Colonic mucosa (tissue), 4 donors: ENCODE data around the gene DGKZ. TPM values are rescaled to one million over a fixed set of nuclear protein-coding genes. Genes with fewer than 3 reads are reported as not detected.

ENCODE experiments used
- DNase-seq: peaks from one replicate; pipeline ENCODE4 v3.0.0-alpha.2; 2020
- H3K27ac ChIP-seq: fragments of 200-600 bp; one replicate; pipeline ENCODE4 v1.8.0; 2021
- H3K27me3 ChIP-seq: fragments of 200-600 bp; one replicate; pipeline ENCODE4 v1.8.0; 2021
- H3K36me3 ChIP-seq: fragments of 200-600 bp; one replicate; pipeline ENCODE4 v1.8.0; 2021
- H3K4me1 ChIP-seq: fragments of 200-600 bp; one replicate; pipeline ENCODE4 v1.8.0; 2021; ENCODE audit warnings: mild to moderate bottlenecking
- H3K4me3 ChIP-seq: fragments of 200-600 bp; one replicate; pipeline ENCODE4 v1.8.0; 2021
- H3K9ac ChIP-seq, 2 donors: one replicate each; pipeline ENCODE4 v1.7.0; 2013; ENCODE audit warnings: control low read depth in 2 of 2, low read depth in 2 of 2, low read length in 2 of 2
- H3K9me3 ChIP-seq: fragments of 200-600 bp; one replicate; pipeline ENCODE4 v1.8.0; 2021
- CTCF ChIP-seq: fragments of 200-600 bp; IDR thresholded peaks from one replicate; pipeline ENCODE4 v1.8.0; 2022; ENCODE audit warnings: antibody characterized with exemption, mild to moderate bottlenecking
- intact Hi-C: fragments of 100-400 bp; cut with DNase I; formaldehyde crosslinking; loops from one replicate; pipeline ENCODE4 v1.14.1; 2022
- total RNA-seq, 2 donors: library from RNA; stranded (reverse); fragmentation: NEBNext Ultra II Directional in 1 of 2; extraction: Animal tissue kit (Norgen Biotek cat#: 25700) in 1 of 2; gene quantifications; one replicate each; pipeline ENCODE4 v1.2.1, GENCODE V29; 2021
- donor health status: healthy.
- donor health status: DM: no; HTN: no; CAD: no.
- donor health status: DM: no; HTN: no; CAD: no.

Gene DGKZ
- total RNA-seq, 2 donors from 2014 or later = 42.7 to 83.8 TPM

GRCh38 chr11:46333394-46333947 is 13.8 kb upstream of the DGKZ start:
- intact Hi-C loops = no loop called here
- H3K9ac ChIP-seq = peak overlapping the region in 1 of 2 donors; percentile 28
- H3K27me3 ChIP-seq = peaks cover 31% of the 10 kb centered on the region
- no peaks in the 10 kb centered on the region for H3K9me3 ChIP-seq
- H3K36me3 ChIP-seq = no peaks in the 10 kb centered on the region
- no peak for TF ChIP-seq CTCF
- DNase-seq = no peak
- peaks cover 8% of the 10 kb centered on the region for H3K4me1 ChIP-seq
- peak overlapping the region; percentile 43 for H3K4me3 ChIP-seq
- H3K27ac ChIP-seq = no peak overlapping the region

GRCh38 chr11:46334211-46334610 is 13.1 kb upstream of the DGKZ start:
- DNase-seq = no peak
- H3K4me1 ChIP-seq = peaks cover 8% of the 10 kb centered on the region
- no peak overlapping the region for H3K9ac ChIP-seq
- intact Hi-C loops = no loop called here
- no peaks in the 10 kb centered on the region for H3K9me3 ChIP-seq
- H3K27ac ChIP-seq = no peak overlapping the region
- H3K27me3 ChIP-seq = peaks cover 31% of the 10 kb centered on the region
- no peaks in the 10 kb centered on the region for H3K36me3 ChIP-seq
- H3K4me3 ChIP-seq = no peak overlapping the region
- no peak for TF ChIP-seq CTCF

- Histone ChIP-seq H3K4me3 (no peak overlapping the region), H3K9ac (no peak overlapping the region), H3K27ac (no peak overlapping the region), H3K9me3 (no peaks in the 10 kb centered on the region), H3K27me3 (peaks cover 29% of the 10 kb centered on the region), H3K4me1 (peaks cover 8% of the 10 kb centered on the region), H3K36me3 (no peaks in the 10 kb centered on the region)
- no peak for TF ChIP-seq CTCF
- DNase-seq = no peak
- intact Hi-C loops = no loop called here
Observed at GRCh38 chr11:46335271-46335670, 12.0 kb upstream of the DGKZ start.

DNA sequence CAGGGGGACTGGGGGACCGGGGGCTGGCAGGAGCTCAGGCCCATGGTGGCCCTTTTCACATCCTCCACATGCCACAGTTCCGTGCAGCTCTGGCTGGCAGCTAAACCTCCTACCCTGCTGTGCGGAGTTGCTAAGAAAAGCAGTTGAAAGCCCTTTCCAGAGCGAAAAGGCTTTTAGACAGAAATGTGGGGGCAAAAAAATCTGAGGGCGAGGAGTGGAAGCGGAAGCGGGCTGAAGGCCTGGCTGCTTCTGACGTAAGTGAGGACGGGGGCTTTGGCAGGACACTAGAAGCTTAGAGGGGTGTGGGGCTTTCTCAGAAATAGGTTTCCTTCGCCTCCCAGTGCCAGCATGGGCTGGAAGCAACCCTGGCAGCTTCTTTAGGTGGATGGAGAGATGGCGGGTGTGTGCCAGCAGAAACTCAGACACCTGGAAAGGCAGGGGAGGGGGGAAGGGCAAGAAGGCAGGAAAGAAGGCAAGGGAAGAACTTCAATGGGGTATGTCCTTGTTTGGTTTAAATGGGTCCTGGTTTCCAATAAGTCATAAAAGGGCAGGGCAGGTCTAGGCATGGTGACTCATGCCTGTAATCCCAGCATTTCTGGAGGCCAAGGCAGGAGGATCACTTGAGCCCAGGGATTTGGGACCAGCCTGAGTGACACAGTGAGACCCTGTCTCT is 11.2 kb upstream of the DGKZ start:
- intact Hi-C loops = no loop called here
- H3K27ac ChIP-seq = no peak overlapping the region
- DNase-seq = no peak
- TF ChIP-seq CTCF = no peak
- peaks cover 22% of the 10 kb centered on the region for H3K27me3 ChIP-seq
- H3K36me3 ChIP-seq = no peaks in the 10 kb centered on the region
- H3K9me3 ChIP-seq = no peaks in the 10 kb centered on the region
- H3K4me1 ChIP-seq = peaks cover 8% of the 10 kb centered on the region
- no peak overlapping the region for H3K4me3 ChIP-seq
- no peak overlapping the region for H3K9ac ChIP-seq

GRCh38 chr11:46336563-46337180 is 10.6 kb upstream of the DGKZ start:
- Histone ChIP-seq H3K36me3 (no peaks in the 10 kb centered on the region), H3K4me1 (peaks cover 8% of the 10 kb centered on the region), H3K27me3 (peaks cover 22% of the 10 kb centered on the region), H3K27ac (no peak overlapping the region), H3K4me3 (no peak overlapping the region), H3K9me3 (no peaks in the 10 kb centered on the region), H3K9ac (no peak overlapping the region)
- intact Hi-C loops = no loop called here
- no peak for TF ChIP-seq CTCF
- DNase-seq = no peak
